K562 (cell line): ENCODE data around the gene FHIT. TPM values are rescaled to one million over a fixed set of nuclear protein-coding genes. Genes with fewer than 3 reads are reported as not detected.

Experiments used
- ATAC-seq: fragments of 200-7000 bp; cut with Tn5 transposase; 3 replicates; pipeline ENCODE4 v1.9.1; 2020; ENCODE audit warnings: moderate library complexity
- BruUV-seq: library from RNA; stranded (reverse); fragments of 400-500 nt; replicated peaks from 2 replicates; lab custom pipeline; 2021; lab: Mats Ljungman, UMichigan
- CTCF ChIA-PET: fragments of 300-600 bp; formaldehyde crosslinking; extraction: SDS; loops from one replicate; lab custom pipeline; 2021; ENCODE audit warnings: low intra/inter-chr PET ratio; lab: Yijun Ruan, JAX
- POLR2A ChIA-PET: fragments of 300-600, 350-650 bp; sonication (Branson Sonifier 250); formaldehyde crosslinking; extraction: SDS; loops from one replicate; lab custom pipeline; 2021; ENCODE audit warnings: antibody characterized with exemption, inconsistent platforms; lab: Yijun Ruan, JAX
- DNase-seq, 4 experiments: peaks; one replicate each; pipeline versions ENCODE4 v3.0.0 to v3.0.0-alpha.2; 2011 to 2018; ENCODE audit warnings: low spot score in 3 of 4, mixed read lengths in 3 of 4; ENCODE audit errors: extremely low read depth in 1 of 4
- FAIRE-seq: peaks from 2 replicates; lab custom pipeline; 2011; peaks lifted over from hg19 to GRCh38; lab: Jason Lieb, UNC
- H2AFZ ChIP-seq: 2 replicates; pipeline ENCODE4 v1.6.0; 2011; ENCODE audit warnings: low read depth, low read length, control low read depth, inconsistent platforms
- H3K27ac ChIP-seq: fragments of 200-600 bp; 3 replicates; pipeline ENCODE4 v1.8.0; 2011; ENCODE audit warnings: low read depth, mild to moderate bottlenecking, control low read depth, inconsistent platforms, low read length, moderate library complexity, mixed read lengths; ENCODE audit errors: extremely low read depth
- H3K27me3 ChIP-seq, 2 experiments: fragments of 300-600 bp in 1 of 2; 2 replicates in 1 of 2; 3 replicates in 1 of 2; pipeline versions ENCODE4 v1.6.0 to v1.8.0; 2011; ENCODE audit warnings: inconsistent platforms in 2 of 2, low read length in 2 of 2, mild to moderate bottlenecking in 1 of 2, mixed read lengths in 1 of 2, moderate library complexity in 1 of 2; ENCODE audit not compliant: control insufficient read depth in 2 of 2, insufficient read depth in 2 of 2
- H3K36me3 ChIP-seq: fragments of 300-600 bp; 3 replicates; pipeline ENCODE4 v1.8.0; 2011; ENCODE audit warnings: mild to moderate bottlenecking, low read length, inconsistent platforms; ENCODE audit not compliant: control insufficient read depth, insufficient read depth
- H3K4me1 ChIP-seq, 2 experiments: fragments of 200-600 bp in 1 of 2; replicated peaks in 1 of 2; 2 replicates in 1 of 2; 3 replicates in 1 of 2; pipeline versions ENCODE4 v1.5.1 to v1.8.0; 2011; ENCODE audit warnings: inconsistent platforms in 2 of 2, low read length in 2 of 2, mild to moderate bottlenecking in 1 of 2, mixed read lengths in 1 of 2, moderate library complexity in 1 of 2; ENCODE audit not compliant: control insufficient read depth in 2 of 2, insufficient read depth in 2 of 2
- H3K4me2 ChIP-seq: 2 replicates; pipeline ENCODE4 v1.6.1; 2011; ENCODE audit warnings: low read length, control low read depth, inconsistent platforms, mixed read lengths; ENCODE audit not compliant: insufficient read depth
- H3K4me3 ChIP-seq: fragments of 200-600 bp; sonication (generic), shearing (Covaris generic); 2 replicates; pipeline ENCODE4 v1.5.1; 2016; ENCODE audit warnings: control low read depth, inconsistent platforms
- H3K79me2 ChIP-seq: fragments of 200-600 bp; 3 replicates; pipeline ENCODE4 v1.8.0; 2011; ENCODE audit warnings: low read length, inconsistent platforms; ENCODE audit not compliant: control insufficient read depth, insufficient read depth
- H3K9ac ChIP-seq, 2 experiments: 2 replicates each; pipeline versions ENCODE4 v1.6.0 to v1.6.1; 2011; ENCODE audit warnings: low read depth in 2 of 2, low read length in 2 of 2, control low read depth in 1 of 2, inconsistent platforms in 1 of 2, mild to moderate bottlenecking in 1 of 2, mixed read lengths in 1 of 2; ENCODE audit not compliant: insufficient read depth in 1 of 2
- H3K9me1 ChIP-seq: one replicate; pipeline ENCODE4 v1.6.0; 2011; ENCODE audit warnings: inconsistent platforms, mild to moderate bottlenecking, low read length, moderate library complexity; ENCODE audit not compliant: control insufficient read depth, insufficient read depth
- H3K9me3 ChIP-seq: replicated peaks from 2 replicates; pipeline ENCODE4 v1.5.1; 2011; ENCODE audit warnings: low read depth, low read length, inconsistent platforms; ENCODE audit not compliant: control insufficient read depth, insufficient read depth
- H4K20me1 ChIP-seq: replicated peaks from 2 replicates; pipeline ENCODE4 v1.6.1; 2011; ENCODE audit warnings: low read length, inconsistent platforms, mixed read lengths; ENCODE audit not compliant: control insufficient read depth, insufficient read depth
- ATF1 ChIP-seq, 2 experiments: fragments of 450-650 bp in 1 of 2; IDR thresholded peaks; 2 replicates each; pipeline ENCODE4 v1.6.1; 2016; ENCODE audit warnings: missing compliant biosample characterization in 1 of 2, missing genetic modification characterization in 1 of 2
- BMI1 ChIP-seq: fragments of 150-350 bp; IDR thresholded peaks from 2 replicates; pipeline ENCODE4 v1.6.1; 2014; ENCODE audit warnings: low read length
- COPS2 ChIP-seq: fragments of 450-650 bp; conservative IDR thresholded peaks from 2 replicates; pipeline ENCODE4 v1.6.1; 2016; ENCODE audit warnings: mild to moderate bottlenecking, moderate library complexity
- HDAC1 ChIP-seq, 2 experiments: fragments of 450-650 bp; IDR thresholded peaks; 2 replicates each; pipeline ENCODE4 v1.6.1; 2016 to 2017; ENCODE audit warnings: inconsistent platforms in 1 of 2, mild to moderate bottlenecking in 1 of 2, moderate library complexity in 1 of 2
- HIVEP1 ChIP-seq: fragments of 250-450 bp; sonication (Bioruptor Pico); IDR thresholded peaks from 2 replicates; pipeline ENCODE4 v1.4.0; 2020; ENCODE audit warnings: mild to moderate bottlenecking
- HMG20B ChIP-seq: fragments of 250-450 bp; sonication (Bioruptor Pico); IDR thresholded peaks from 2 replicates; pipeline ENCODE4 v1.5.0; 2021; ENCODE audit warnings: mild to moderate bottlenecking
- JUNB ChIP-seq: fragments of 450-650 bp; formaldehyde crosslinking; conservative IDR thresholded peaks from 2 replicates; pipeline ENCODE4 v1.4.0; 2020; ENCODE audit warnings: mild to moderate bottlenecking
- L3MBTL2 ChIP-seq: fragments of 450-650 bp; IDR thresholded peaks from 2 replicates; pipeline ENCODE4 v1.6.1; 2016; ENCODE audit warnings: mild to moderate bottlenecking, moderate library complexity
- MBD2 ChIP-seq: sonication (generic); IDR thresholded peaks from 2 replicates; pipeline ENCODE4 v1.6.1; 2016; ENCODE audit warnings: low read depth, borderline replicate concordance
- RBM34 ChIP-seq: fragments of 200-400 bp; formaldehyde crosslinking; IDR thresholded peaks from 2 replicates; pipeline ENCODE4 v1.6.1; 2018; ENCODE audit warnings: low read length, borderline replicate concordance; ENCODE audit not compliant: insufficient read depth
- SMARCA5 ChIP-seq: fragments of 450-650 bp; IDR thresholded peaks from 2 replicates; pipeline ENCODE4 v1.6.1; 2016
- TAF1 ChIP-seq: IDR thresholded peaks from 2 replicates; pipeline ENCODE4 v1.6.1; 2011; ENCODE audit warnings: mild to moderate bottlenecking, low read length, moderate library complexity; ENCODE audit not compliant: insufficient read depth, control insufficient read depth, severe bottlenecking; ENCODE audit errors: extremely low read depth
- ZNF511 ChIP-seq: sonication (generic); formaldehyde crosslinking; IDR thresholded peaks from 2 replicates; pipeline ENCODE4 v1.8.0; 2022; ENCODE audit warnings: mild to moderate bottlenecking, missing genetic modification reagents
- ZNF644 ChIP-seq: fragments of 200-800 bp; sonication (Bioruptor generic); IDR thresholded peaks from 2 replicates; pipeline ENCODE4 v1.6.1; 2016; ENCODE audit warnings: low read depth, missing genetic modification characterization, missing compliant biosample characterization
- WGBS: fragments of 100-300 bp; shearing (Covaris generic); methylation state at CpG from one replicate; pipeline ENCODE4 v1.1.6; 2016; ENCODE audit warnings: low coverage, mixed read lengths; ENCODE audit not compliant: insufficient coverage; ENCODE audit errors: missing lambda C conversion rate; 5-methylcytosine and 5-hydroxymethylcytosine counted together
- in situ Hi-C: fragments of 300-500 bp; cut with MboI; formaldehyde crosslinking; loops from 4 replicates; pipeline ENCODE4 v1.15.0; 2018; ENCODE audit warnings: inconsistent platforms, mixed read lengths
- intact Hi-C: fragments of 100-400 bp; cut with micrococcal nuclease; formaldehyde crosslinking; loops from 2 replicates; pipeline ENCODE4 v1.14.2; 2022
- polyA plus RNA-seq, 8 experiments: library from polyadenylated mRNA; depleted of rRNA in 4 of 8; stranded (reverse) in 5 of 8; unstranded in 3 of 8; fragments of >200 nt; fragmentation: Nextera tagmentation in 2 of 8; fragmentation: Illumina TruSeq in 1 of 8; extraction: Ambion mirVana in 2 of 8; extraction: Trizol in 1 of 8; gene quantifications; 2 replicates each; pipeline versions ENCODE4 v1.2.1 to v1.2.3, GENCODE V29; 2011 to 2014; ENCODE audit warnings: inconsistent platforms in 1 of 8, missing spikeins in 1 of 8
- total RNA-seq, 7 experiments: library from RNA; depleted of rRNA in 6 of 7; stranded (reverse); fragments of >200 nt in 6 of 7; fragmentation: Illumina TruSeq in 2 of 7; extraction: Trizol in 2 of 7; gene quantifications; 2 replicates each; pipeline versions ENCODE4 v1.2.1 to v1.2.3, GENCODE V29; 2011 to 2021; ENCODE audit warnings: low replicate concordance in 1 of 7
- TF ChIP-seq, protein P1 (sequence below): sonication (generic); formaldehyde crosslinking; IDR thresholded peaks from 2 replicates; pipeline ENCODE4 v1.8.1; 2022; ENCODE audit warnings: missing genetic modification reagents

Gene FHIT
- total and polyA plus RNA-seq, 9 of the 15 experiments (the other 6 are each of a cell fraction or from before 2014, with no cell fraction given): 1.7 to 9.1 (median 4.3) TPM

DNA sequence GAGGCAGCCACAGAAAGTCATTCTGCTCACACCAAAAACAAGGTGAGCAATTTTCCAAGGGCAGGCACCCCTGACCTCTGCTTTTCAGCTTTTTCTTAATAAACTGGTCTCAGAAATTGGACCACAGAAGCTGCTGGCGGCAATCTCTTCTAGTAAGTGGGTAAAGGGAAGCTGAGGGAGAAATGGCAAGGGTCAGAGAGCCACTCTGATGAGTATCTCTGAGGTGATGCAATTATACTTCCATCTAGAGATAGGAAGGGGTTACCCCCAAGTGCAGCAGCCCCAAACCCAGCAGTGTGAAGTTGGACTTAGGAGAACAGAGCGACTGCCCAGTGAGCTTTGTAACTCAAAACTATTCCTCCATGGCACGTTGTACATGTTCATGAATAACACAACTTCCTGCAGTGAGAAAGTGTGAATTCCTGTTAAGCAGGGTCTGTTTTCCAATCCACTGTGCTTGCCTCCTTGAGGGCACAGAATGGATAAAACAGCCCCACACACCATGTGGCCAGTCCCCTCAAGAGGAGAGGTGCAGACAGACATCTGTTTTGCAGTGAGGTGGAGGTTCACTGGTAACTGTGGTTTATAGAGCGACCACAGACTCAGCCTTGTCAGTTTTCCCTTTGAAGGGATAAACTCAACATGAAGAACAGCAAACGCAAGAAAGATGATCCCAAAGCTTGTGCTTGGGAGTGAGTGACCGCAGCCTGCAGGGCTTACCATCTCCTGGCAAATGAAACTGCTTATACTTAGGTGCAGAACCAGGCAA lies 1518.0 kb downstream of the FHIT start:
- intact Hi-C loops (no loop called here), in situ Hi-C loops (no loop called here)
- Histone ChIP-seq H3K27me3 (no peaks in the 10 kb centered on the region; a peak in 1 of 5 replicates), H3K79me2 (no peaks in the 10 kb centered on the region), H2AFZ (peak overlapping the region; percentile 9; the same call in 1 of the 2 replicates), H3K4me2 (no peak overlapping the region; the same call in 1 of the 2 replicates), H3K9ac (no peak overlapping the region), H3K9me3 (no peaks in the 10 kb centered on the region), H3K4me3 (no peak overlapping the region), H3K9me1 (no peaks in the 10 kb centered on the region), H3K27ac (no peak overlapping the region), H3K36me3 (no peaks in the 10 kb centered on the region), H4K20me1 (no peaks in the 10 kb centered on the region), H3K4me1 (no peaks in the 10 kb centered on the region; a peak in 2 of 5 replicates)
- TF ChIP-seq ZNF511 (CRISPR knock-in tag) (no peak), L3MBTL2 (no peak), HIVEP1 (CRISPR knock-in tag) (no peak), HMG20B (no peak), HDAC1 (IDR thresholded peaks at IDR 0.05) (no peak), RBM34 (no peak), ZNF644 (tag) (no peak), SMARCA5 (no peak), BMI1 (no peak), TAF1 (no peak), MBD2 (no peak), COPS2 (no peak), ATF1 (CRISPR knock-in tag; IDR thresholded peaks at IDR 0.05) (no peak), ATF1 (tag; IDR thresholded peaks at IDR 0.05) (no peak), JUNB (no peak)
- TF ChIP-seq, protein P1, sequence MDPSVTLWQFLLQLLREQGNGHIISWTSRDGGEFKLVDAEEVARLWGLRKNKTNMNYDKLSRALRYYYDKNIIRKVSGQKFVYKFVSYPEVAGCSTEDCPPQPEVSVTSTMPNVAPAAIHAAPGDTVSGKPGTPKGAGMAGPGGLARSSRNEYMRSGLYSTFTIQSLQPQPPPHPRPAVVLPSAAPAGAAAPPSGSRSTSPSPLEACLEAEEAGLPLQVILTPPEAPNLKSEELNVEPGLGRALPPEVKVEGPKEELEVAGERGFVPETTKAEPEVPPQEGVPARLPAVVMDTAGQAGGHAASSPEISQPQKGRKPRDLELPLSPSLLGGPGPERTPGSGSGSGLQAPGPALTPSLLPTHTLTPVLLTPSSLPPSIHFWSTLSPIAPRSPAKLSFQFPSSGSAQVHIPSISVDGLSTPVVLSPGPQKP: no peak
- no TSS peak for BruUV-seq
- DNase-seq (no peak), ATAC-seq (no peak), FAIRE-seq (no peak)
- WGBS: 19% methylated on average over 5 of the region's 6 CpGs
- ChIA-PET CTCF (no interaction called here), POLR2A (no interaction called here)
